GM18499 (cell line): ENCODE results near the gene TSSC4.
A peak's percentile ranks its signal among the peaks of the same experiment; 100 is the strongest.
"Not testable (repeated sequence)": the region's sequence is repeated elsewhere in the genome, so short reads cannot be mapped to it uniquely, and the experiment has no call there.

ENCODE experiments used
- ATAC-seq: cut with Tn5 transposase; IDR thresholded peaks from one replicate; pipeline ENCODE4 v1.9.1; 2021; ENCODE audit warnings: moderate number of reproducible peaks; ENCODE audit not compliant: insufficient read depth, unreplicated experiment

Gene TSSC4

DNA sequence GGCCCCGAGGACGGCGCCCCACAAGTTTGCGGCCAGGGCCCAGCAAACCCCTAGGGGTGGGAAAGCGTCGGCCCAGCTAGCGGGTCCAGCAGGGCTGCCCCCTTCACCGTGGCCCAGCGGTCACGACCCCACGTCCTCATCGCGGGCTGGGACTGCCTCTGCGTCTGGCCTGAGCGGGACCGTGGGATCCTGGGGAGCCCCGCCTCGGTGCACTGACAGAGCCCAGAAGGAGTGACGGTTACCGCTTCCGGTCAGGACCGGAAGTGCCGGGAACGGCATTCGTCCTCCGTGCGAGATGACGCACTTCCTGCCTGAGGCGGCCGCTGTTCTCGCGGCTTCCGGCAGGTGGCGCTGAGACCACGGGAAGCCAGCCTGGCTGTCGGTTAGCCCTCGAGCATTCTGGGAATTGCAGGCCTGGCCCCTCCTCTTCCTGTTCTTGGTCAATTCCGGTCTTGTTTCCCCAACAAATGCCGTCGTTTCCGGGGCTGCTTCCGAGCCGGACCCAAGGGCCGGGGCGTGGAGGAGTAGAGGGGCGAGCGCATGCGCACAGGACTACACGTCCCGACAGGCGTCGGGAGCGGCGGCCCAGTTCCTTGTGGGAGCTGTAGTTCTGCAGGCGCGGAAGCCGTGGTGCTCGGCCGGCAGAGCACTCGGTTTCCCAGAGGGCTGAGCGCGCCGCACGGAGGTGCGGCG, at the start of gene TSSC4:
Gene TSSC4 (plus strand): TSS at position 682 of the 693 bp plus-strand sequence. CDS start 1,884 bp downstream, outside the sequence.
- ATAC-seq = peak; percentile 66

- ATAC-seq = no peak
Observed at GRCh38 chr11:2351701-2352100, 48.8 kb upstream of the TSSC4 start.

DNA sequence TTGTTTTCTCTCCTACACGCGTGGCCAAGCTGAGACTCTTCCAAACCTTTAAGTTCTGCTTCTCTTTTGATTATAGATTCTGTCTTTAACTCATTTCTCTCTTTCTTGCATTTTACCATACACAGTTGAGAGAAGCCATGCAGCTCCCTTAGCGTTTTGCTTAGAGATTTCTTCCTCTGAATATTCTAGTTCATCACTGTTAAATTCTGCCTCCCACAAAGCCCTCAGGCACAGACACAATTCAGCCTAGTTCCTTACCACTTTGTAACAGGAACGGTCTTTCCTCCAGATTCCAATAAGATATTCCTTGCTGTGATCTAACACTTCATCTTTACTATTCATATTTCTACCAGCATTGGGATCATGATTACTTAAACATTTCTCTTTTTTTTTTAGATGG, 48.1 kb upstream of the TSSC4 start:
- no peak for ATAC-seq

- ATAC-seq = no peak
Observed at GRCh38 chr11:2355000-2355644, 45.4 kb upstream of the TSSC4 start.

DNA sequence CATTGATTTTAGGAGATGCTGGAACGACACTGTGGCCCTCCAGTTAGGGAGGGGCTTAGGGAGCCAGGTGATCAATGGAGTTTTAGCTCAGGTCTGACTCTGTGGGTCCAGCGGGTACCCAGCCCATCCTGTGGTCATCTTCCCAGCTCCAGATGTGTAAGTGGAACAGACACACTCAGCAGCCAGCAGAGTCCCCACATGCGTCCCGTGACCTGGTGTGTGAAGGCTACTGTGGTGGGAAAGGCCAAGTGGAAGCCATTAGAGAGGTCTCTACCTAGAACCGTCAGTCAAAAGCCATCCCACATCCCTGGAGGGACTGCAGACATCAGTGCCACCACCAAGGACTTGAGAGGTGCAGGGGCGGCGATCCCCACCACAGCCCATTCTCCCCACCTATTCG, 43.3 kb upstream of the TSSC4 start:
- ATAC-seq = no peak

- not testable (repeated sequence) for ATAC-seq
Observed at GRCh38 chr11:2357651-2358050, 42.9 kb upstream of the TSSC4 start.

DNA sequence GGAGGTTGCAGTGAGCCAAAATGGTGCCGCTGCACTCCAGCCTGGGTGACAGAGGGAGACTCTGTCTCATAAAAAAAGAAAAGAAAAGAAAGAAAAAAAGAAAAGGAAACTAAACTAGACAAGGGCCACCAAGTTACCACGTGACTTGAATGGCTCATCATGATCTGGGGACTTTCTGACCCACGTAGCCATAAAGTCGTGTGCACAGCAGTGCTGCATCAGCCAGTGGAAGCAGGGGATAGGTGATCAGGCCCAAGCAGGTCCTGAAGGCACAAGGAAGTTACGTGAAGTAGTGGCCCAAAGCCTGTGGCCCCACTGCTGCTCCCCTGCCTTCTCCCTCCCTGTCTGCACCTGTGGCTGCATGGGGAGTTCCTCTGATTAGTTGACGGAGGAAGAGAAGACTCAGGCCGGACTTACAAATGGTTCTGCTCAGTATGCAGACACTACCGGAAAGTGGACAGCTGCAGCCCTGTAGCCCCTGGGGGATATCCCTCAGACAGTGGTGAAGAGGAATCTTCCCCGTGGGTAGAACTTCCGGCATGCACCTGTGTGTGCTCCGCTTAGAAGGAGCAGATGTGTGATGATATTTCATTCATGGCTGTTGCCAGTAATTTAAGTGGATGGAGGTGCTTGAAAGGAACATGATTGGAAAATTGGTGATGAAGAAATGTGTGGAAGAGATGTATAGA, 41.7 kb upstream of the TSSC4 start:
- no peak for ATAC-seq

DNA sequence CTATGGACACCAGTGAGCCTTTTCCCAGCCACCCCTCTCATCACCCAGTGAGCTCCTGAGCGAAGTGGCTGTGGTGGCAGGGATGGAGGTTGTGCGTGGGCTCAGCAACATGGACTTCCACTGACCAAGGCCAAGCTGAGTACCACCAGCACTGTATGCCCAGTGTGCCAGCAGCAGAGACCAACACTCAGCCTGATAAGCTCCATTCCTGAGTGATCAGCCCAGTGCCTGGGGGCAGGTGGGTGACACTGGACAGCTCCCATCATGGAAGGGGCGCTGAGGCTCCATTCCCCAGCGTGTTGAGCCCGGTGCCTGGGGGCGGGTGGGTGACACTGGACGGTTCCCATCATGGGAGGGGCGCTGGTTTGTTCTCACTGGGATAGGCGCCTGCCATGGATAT, 41.0 kb upstream of the TSSC4 start:
- ATAC-seq = no peak

DNA sequence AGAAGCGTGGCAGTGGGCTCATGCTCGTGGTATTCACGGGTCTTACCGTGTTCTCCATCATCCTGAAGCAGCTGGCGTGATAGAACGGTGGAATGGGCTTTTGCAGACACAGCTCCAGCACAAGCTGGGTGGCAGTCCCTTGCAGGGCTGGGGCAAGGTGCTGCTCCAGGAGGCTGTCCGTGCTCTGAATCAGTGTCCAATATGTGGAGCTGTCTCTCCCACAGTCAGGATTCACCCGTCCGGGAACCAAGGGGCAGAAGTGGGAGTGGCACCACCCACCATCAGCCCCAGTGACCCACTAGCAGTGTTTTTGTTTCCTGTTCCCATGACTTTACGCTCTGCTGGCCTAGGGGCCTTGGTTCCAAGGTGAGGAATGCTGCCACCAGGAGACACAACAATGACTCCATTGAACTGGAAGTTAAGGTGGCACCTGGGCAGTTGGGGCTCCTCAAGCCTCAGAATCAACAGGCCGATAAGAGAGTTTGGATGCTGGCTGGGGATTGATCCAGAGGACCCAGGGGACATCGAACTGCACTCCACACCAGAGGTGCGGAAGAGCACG, 40.4 kb upstream of the TSSC4 start:
- no peak for ATAC-seq

- ATAC-seq = no peak
Observed at GRCh38 chr11:2361565-2361964, 39.0 kb upstream of the TSSC4 start.

GRCh38 chr11:2362414-2362813, 38.1 kb upstream of the TSSC4 start:
- ATAC-seq = no peak

- ATAC-seq = no peak
Observed at GRCh38 chr11:2363130-2363529, 37.4 kb upstream of the TSSC4 start.

DNA sequence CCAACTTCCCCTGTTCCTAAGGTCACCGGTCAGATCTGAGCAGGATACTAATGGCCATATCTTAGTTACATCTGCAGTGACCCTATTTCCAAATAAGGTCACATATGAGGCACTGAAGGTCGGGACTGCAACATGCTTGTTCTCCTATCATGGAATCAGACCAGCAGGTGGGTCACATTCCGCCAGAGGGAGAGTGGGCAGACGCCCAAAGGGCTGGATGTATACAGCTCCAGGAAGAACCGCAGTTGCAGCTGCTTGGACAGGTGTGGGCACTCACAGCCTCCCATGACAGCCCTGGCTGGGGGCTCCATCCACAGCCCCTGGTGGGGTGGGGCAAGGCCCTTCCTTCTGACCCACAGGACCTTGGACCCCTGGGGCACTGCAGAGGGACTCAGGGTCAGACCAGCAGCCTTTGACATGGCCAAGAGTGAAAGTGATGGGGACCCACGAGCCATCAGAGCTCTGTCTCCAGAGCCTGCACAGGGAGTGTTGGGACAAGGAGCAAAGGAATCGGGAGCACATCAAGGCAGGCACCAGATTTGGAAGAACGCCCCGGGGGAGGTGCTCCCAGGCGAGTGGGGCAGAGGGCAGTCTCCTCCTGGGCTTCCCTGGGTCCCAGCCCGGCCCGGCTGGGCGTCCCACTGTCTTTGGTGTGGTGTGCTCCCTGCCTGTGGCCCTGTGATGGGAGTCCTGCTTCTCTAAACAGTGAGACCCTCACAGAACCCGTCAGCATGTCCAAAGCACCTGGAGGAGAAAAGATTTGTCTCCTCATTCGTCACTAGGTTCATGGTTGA, 36.8 kb upstream of the TSSC4 start:
- no peak for ATAC-seq

- not testable (repeated sequence) for ATAC-seq
Observed at GRCh38 chr11:2364386-2364785, 36.2 kb upstream of the TSSC4 start.

- no peak for ATAC-seq
Observed at GRCh38 chr11:2365571-2366210, 34.9 kb upstream of the TSSC4 start.

GRCh38 chr11:2366276-2366675, 34.3 kb upstream of the TSSC4 start:
- no peak for ATAC-seq

- ATAC-seq = no peak
Observed at GRCh38 chr11:2366733-2367132, 33.8 kb upstream of the TSSC4 start.

DNA sequence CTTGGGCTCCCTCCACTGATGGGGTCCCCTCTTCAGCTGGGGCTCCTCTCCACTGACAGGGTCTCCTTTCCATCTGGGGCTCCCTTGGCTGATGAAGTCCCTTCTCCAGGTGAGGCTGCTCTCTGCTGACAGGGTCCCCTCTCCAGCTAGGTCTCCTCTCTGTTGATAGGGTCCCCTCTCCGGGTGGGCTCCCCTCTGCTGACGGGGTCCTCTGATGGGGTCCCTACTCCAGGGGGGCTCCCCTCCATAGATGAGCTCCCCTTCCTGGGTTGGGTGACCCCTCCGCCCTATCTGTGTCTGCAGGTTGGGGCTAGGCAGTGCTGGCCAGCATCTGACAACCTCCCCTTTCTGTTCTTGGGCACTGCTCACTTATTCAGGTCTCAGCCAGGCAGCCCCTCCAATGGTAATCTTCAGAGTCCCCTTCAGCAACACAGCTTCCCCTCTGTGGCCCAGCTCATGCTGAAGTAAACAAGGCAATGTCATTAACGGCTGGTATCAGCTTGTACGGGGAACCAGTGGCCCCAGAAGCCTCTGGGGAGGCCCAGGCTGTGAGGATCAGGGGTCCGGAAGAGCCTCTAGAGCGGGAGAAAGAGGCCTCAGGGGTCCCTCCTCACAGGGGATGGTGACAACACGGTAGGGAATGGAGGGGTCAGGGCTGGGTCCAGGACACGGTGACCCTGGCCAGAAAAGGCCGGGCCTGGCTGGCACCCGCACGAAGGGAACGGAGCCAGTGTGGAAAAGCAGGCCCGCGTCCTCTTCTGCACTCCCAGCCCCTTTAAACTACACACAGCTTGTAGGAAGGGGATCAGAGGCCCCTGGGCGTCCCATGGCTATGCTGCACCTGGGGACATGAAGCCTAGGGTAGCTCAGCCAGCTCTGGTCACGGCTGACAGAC, 33.0 kb upstream of the TSSC4 start:
- ATAC-seq = no peak
